ENCODE data around the gene ZBTB24. TPM values are rescaled to one million over a fixed set of nuclear protein-coding genes. Genes with fewer than 3 reads are reported as not detected.

ZBTB24 gene
- total RNA-seq, 1 donor from 2014 or later = 25.4 TPM

- no peak overlapping the region for H3K27ac Mint-ChIP-seq
- no peak for DNase-seq
- intact Hi-C loops (cut with micrococcal nuclease) = no loop called here
- no peaks in the 10 kb centered on the region for H3K27me3 Mint-ChIP-seq
- CTCF ChIA-PET = no interaction called here
- no peak overlapping the region for H3K4me3 Mint-ChIP-seq
- POLR2A ChIA-PET = no interaction called here
- H3K4me1 Mint-ChIP-seq = no peaks in the 10 kb centered on the region
- no peaks in the 10 kb centered on the region for H3K36me3 Mint-ChIP-seq (ENCODE audit: low read depth)
- TF ChIP-seq CTCF (IDR thresholded peaks at IDR 0.05) = no peak
- H3K9me3 Mint-ChIP-seq = no peaks in the 10 kb centered on the region
- ATAC-seq (ENCODE audit: low read depth) = no peak
Observed at GRCh38 chr6:109508166-109508860, 25.3 kb upstream of the ZBTB24 start.

GRCh38 chr6:109507490-109508072 is 24.6 kb upstream of the ZBTB24 start:
- no peak for ATAC-seq (ENCODE audit: low read depth)
- Mint-ChIP-seq H3K9me3 (no peaks in the 10 kb centered on the region), H3K36me3 (ENCODE audit: low read depth) (no peaks in the 10 kb centered on the region), H3K27ac (no peak overlapping the region), H3K4me3 (no peak overlapping the region), H3K27me3 (no peaks in the 10 kb centered on the region), H3K4me1 (no peaks in the 10 kb centered on the region)
- POLR2A ChIA-PET = no interaction called here
- intact Hi-C loops (cut with micrococcal nuclease) = no loop called here
- CTCF ChIA-PET = no interaction called here
- no peak for TF ChIP-seq CTCF (IDR thresholded peaks at IDR 0.05)
- no peak for DNase-seq

- intact Hi-C loops (cut with micrococcal nuclease) = no loop called here
- Mint-ChIP-seq H3K27ac (no peak overlapping the region), H3K9me3 (no peaks in the 10 kb centered on the region), H3K4me1 (no peaks in the 10 kb centered on the region), H3K27me3 (no peaks in the 10 kb centered on the region), H3K36me3 (ENCODE audit: low read depth) (no peaks in the 10 kb centered on the region), H3K4me3 (no peak overlapping the region)
- no peak for TF ChIP-seq CTCF (IDR thresholded peaks at IDR 0.05)
- ATAC-seq (ENCODE audit: low read depth) (no peak), DNase-seq (no peak)
- ChIA-PET CTCF (no interaction called here), POLR2A (no interaction called here)
Observed at GRCh38 chr6:109506841-109507240, 23.8 kb upstream of the ZBTB24 start.

GRCh38 chr6:109506314-109506713 is 23.3 kb upstream of the ZBTB24 start:
- TF ChIP-seq CTCF (IDR thresholded peaks at IDR 0.05) = no peak
- H3K27ac Mint-ChIP-seq = no peak overlapping the region
- POLR2A ChIA-PET = no interaction called here
- H3K36me3 Mint-ChIP-seq (ENCODE audit: low read depth) = no peaks in the 10 kb centered on the region
- no peaks in the 10 kb centered on the region for H3K9me3 Mint-ChIP-seq
- no peaks in the 10 kb centered on the region for H3K4me1 Mint-ChIP-seq
- CTCF ChIA-PET = no interaction called here
- no peak overlapping the region for H3K4me3 Mint-ChIP-seq
- ATAC-seq (ENCODE audit: low read depth) = no peak
- intact Hi-C loops (cut with micrococcal nuclease) = no loop called here
- no peak for DNase-seq
- no peaks in the 10 kb centered on the region for H3K27me3 Mint-ChIP-seq

- Mint-ChIP-seq H3K9me3 (no peaks in the 10 kb centered on the region), H3K27ac (no peak overlapping the region), H3K27me3 (no peaks in the 10 kb centered on the region), H3K4me3 (no peak overlapping the region), H3K36me3 (ENCODE audit: low read depth) (no peaks in the 10 kb centered on the region), H3K4me1 (no peaks in the 10 kb centered on the region)
- TF ChIP-seq CTCF (IDR thresholded peaks at IDR 0.05) = no peak
- ChIA-PET CTCF (no interaction called here), POLR2A (no interaction called here)
- intact Hi-C loops (cut with micrococcal nuclease) = no loop called here
- ATAC-seq (ENCODE audit: low read depth) = no peak
- DNase-seq = no peak
Observed at GRCh38 chr6:109503327-109504224, 20.6 kb upstream of the ZBTB24 start.

All from activated B cell treated with CpG ODN at 0.5 μM for 24 hours (primary cell).